ENCODE results near the gene ANKRD34A.
A peak's percentile ranks its signal among the peaks of the same experiment; 100 is the strongest.

GRCh38 chr1:145918144-145918991, 46.0 kb downstream of the ANKRD34A start, which contains the start of gene PEX11B:
- TF ChIP-seq JUND (IDR thresholded peaks at IDR 0.05), result peak in 1 of 2 donors; percentile 46
- no peak for TF ChIP-seq CTCF (IDR thresholded peaks at IDR 0.05; ENCODE audit: low read depth, low read length, missing input control)
- TF ChIP-seq ZBTB33 (IDR thresholded peaks at IDR 0.05), result peak; percentile 98
- peak; percentile 97 for TF ChIP-seq YY1 (IDR thresholded peaks at IDR 0.05)
- TF ChIP-seq MAX (IDR thresholded peaks at IDR 0.05), result peak; percentile 90
- no peak for TF ChIP-seq FOXA1 (IDR thresholded peaks at IDR 0.05)
- TF ChIP-seq RAD21 (IDR thresholded peaks at IDR 0.05), result peak; percentile 27 to 33
- TF ChIP-seq TAF1 (conservative IDR thresholded peaks at IDR 0.05), result no peak
- TF ChIP-seq REST (IDR thresholded peaks at IDR 0.05), result peak; percentile 16
- peak in 1 of 2 donors; percentile 66 for TF ChIP-seq GABPA (IDR thresholded peaks at IDR 0.05 in 1 of 2, conservative IDR thresholded peaks at IDR 0.05 in 1 of 2)
- TF ChIP-seq ATF3 (IDR thresholded peaks at IDR 0.05), result no peak
- TF ChIP-seq EGR1 (IDR thresholded peaks at IDR 0.05; ENCODE audit: low read depth in 2 of 2), result no peak
- peak; percentile 3 to 47 for TF ChIP-seq RXRA (IDR thresholded peaks at IDR 0.05)

All from liver (tissue), 3 donors.